ENCODE results near the gene MYBL2.

MYBL2 gene

GRCh38 chr20:43666376-43667328 is at the start of gene MYBL2:
Gene MYBL2, plus strand, starts transcription at chr20:43667114. Its CDS starts 170 bp downstream, at chr20:43667284.
- Histone ChIP-seq H3K4me3 (ENCODE audit: low read depth, low read length) (peak within 1 kb of the TSS; percentile 80), H3K36me3 (ENCODE audit: control insufficient read depth in 2 of 2, insufficient read depth in 1 of 2, low read length in 2 of 2) (peaks cover 0 to 23% of the 10 kb centered on the region in 2 experiments; a peak in 2 of 3 replicates), H3K27ac (ENCODE audit: extremely low read depth, low read depth, low read length) (peak within 1 kb of the TSS; percentile 77), H3K9me3 (ENCODE audit: control insufficient read depth, insufficient read depth, low read depth, low read length) (no peaks in the 10 kb centered on the region), H3K4me1 (ENCODE audit: control insufficient read depth, insufficient read depth, low read length) (no peaks in the 10 kb centered on the region)
- ChIA-PET CTCF (no interaction called here), POLR2A (interaction anchor here (0.5 to 1.4 kb wide), 6 partner anchors 8 to 1221 kb away, joined by 3 to 9 read pairs (median 4); partner anchors contain the start of gene IFT52)
- peak; percentile 13; the same call in 1 of the 2 replicates for TF ChIP-seq ZBTB6 (tag by site-specific recombination; IDR thresholded peaks at IDR 0.05)
- TF ChIP-seq ZBTB20 (tag by site-specific recombination; IDR thresholded peaks at IDR 0.05) = no peak
- 0 out of 2 replicates have a peak, but pooled peaks have one; percentile 70 for TF ChIP-seq PBX3 (CRISPR knock-in tag; IDR thresholded peaks at IDR 0.05)
- no peak for TF ChIP-seq ZNF558 (tag by site-specific recombination; IDR thresholded peaks at IDR 0.05)
- TF ChIP-seq MEIS1 (CRISPR knock-in tag; IDR thresholded peaks at IDR 0.05; ENCODE audit: borderline replicate concordance) = no peak
- peak; percentile 50; the same call in 1 of the 2 replicates for TF ChIP-seq KLF16 (tag by site-specific recombination; IDR thresholded peaks at IDR 0.05)
- TF ChIP-seq ZNF624 (tag by site-specific recombination; IDR thresholded peaks at IDR 0.05) = no peak
- TF ChIP-seq, protein P1, sequence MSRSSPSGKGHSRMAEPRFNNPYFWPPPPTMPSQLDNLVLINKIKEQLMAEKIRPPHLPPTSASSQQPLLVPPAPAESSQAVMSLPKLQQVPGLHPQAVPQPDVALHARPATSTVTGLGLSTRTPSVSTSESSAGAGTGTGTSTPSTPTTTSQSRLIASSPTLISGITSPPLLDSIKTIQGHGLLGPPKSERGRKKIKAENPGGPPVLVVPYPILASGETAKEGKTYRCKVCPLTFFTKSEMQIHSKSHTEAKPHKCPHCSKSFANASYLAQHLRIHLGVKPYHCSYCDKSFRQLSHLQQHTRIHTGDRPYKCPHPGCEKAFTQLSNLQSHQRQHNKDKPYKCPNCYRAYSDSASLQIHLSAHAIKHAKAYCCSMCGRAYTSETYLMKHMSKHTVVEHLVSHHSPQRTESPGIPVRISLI (tag by site-specific recombination; IDR thresholded peaks at IDR 0.05) = no peak
- TF ChIP-seq ZNF133 (tag by site-specific recombination; IDR thresholded peaks at IDR 0.05) = no peak
- no peak for TF ChIP-seq ZNF623 (tag by site-specific recombination; IDR thresholded peaks at IDR 0.05)
- TF ChIP-seq, protein P2, sequence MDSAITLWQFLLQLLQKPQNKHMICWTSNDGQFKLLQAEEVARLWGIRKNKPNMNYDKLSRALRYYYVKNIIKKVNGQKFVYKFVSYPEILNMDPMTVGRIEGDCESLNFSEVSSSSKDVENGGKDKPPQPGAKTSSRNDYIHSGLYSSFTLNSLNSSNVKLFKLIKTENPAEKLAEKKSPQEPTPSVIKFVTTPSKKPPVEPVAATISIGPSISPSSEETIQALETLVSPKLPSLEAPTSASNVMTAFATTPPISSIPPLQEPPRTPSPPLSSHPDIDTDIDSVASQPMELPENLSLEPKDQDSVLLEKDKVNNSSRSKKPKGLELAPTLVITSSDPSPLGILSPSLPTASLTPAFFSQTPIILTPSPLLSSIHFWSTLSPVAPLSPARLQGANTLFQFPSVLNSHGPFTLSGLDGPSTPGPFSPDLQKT (IDR thresholded peaks at IDR 0.05; ENCODE audit: borderline replicate concordance, low read depth, low read length) = no peak
- TF ChIP-seq ZEB2 (tag by site-specific recombination; IDR thresholded peaks at IDR 0.05) = 0 out of 2 replicates have a peak, but pooled peaks have one; percentile 32
- TF ChIP-seq BCL11A (tag by site-specific recombination; IDR thresholded peaks at IDR 0.05; ENCODE audit: low read depth) = no peak
- no peak for TF ChIP-seq ZNF48 (tag by site-specific recombination; IDR thresholded peaks at IDR 0.05)
- 0 out of 2 replicates have a peak, but pooled peaks have one; percentile 31 for TF ChIP-seq KLF8 (tag by site-specific recombination; IDR thresholded peaks at IDR 0.05)
- TF ChIP-seq ZNF785 (tag by site-specific recombination; IDR thresholded peaks at IDR 0.05) = no peak
- TF ChIP-seq GLIS2 (tag by site-specific recombination; IDR thresholded peaks at IDR 0.05) = no peak
- no peak for TF ChIP-seq ZBTB1 (tag by site-specific recombination; IDR thresholded peaks at IDR 0.05)
- no peak for TF ChIP-seq ZNF184 (tag by site-specific recombination; IDR thresholded peaks at IDR 0.05)
- peak; percentile 82 for TF ChIP-seq PRDM10 (tag by site-specific recombination; IDR thresholded peaks at IDR 0.05)
- TF ChIP-seq OSR2 (tag by site-specific recombination; IDR thresholded peaks at IDR 0.05) = no peak
- no peak for TF ChIP-seq ZNF596 (tag by site-specific recombination; IDR thresholded peaks at IDR 0.05)
- TF ChIP-seq ZNF155 (tag by site-specific recombination; IDR thresholded peaks at IDR 0.05) = no peak
- peak; percentile 31; the same call in 1 of the 2 replicates for TF ChIP-seq ZXDB (tag by site-specific recombination; IDR thresholded peaks at IDR 0.05)
- no peak for TF ChIP-seq ZNF140 (tag by site-specific recombination; IDR thresholded peaks at IDR 0.05)
- peak; percentile 64 for TF ChIP-seq SP3 (tag by site-specific recombination; IDR thresholded peaks at IDR 0.05)
- TF ChIP-seq ZNF529 (tag by site-specific recombination; IDR thresholded peaks at IDR 0.05; ENCODE audit: insufficient replicate concordance) = no peak
- no peak for TF ChIP-seq ZNF138 (tag by site-specific recombination; IDR thresholded peaks at IDR 0.05; ENCODE audit: borderline replicate concordance)
- no peak for TF ChIP-seq ZSCAN30 (tag by site-specific recombination; IDR thresholded peaks at IDR 0.05)
